HG02642 (cell line): ENCODE measurements around the gene RD3L.

ENCODE experiments used
- ATAC-seq: cut with Tn5 transposase; IDR thresholded peaks from one replicate; pipeline ENCODE4 v1.9.1; 2021; ENCODE audit warnings: mild to moderate bottlenecking; ENCODE audit not compliant: unreplicated experiment, poor library complexity

The RD3L gene

DNA sequence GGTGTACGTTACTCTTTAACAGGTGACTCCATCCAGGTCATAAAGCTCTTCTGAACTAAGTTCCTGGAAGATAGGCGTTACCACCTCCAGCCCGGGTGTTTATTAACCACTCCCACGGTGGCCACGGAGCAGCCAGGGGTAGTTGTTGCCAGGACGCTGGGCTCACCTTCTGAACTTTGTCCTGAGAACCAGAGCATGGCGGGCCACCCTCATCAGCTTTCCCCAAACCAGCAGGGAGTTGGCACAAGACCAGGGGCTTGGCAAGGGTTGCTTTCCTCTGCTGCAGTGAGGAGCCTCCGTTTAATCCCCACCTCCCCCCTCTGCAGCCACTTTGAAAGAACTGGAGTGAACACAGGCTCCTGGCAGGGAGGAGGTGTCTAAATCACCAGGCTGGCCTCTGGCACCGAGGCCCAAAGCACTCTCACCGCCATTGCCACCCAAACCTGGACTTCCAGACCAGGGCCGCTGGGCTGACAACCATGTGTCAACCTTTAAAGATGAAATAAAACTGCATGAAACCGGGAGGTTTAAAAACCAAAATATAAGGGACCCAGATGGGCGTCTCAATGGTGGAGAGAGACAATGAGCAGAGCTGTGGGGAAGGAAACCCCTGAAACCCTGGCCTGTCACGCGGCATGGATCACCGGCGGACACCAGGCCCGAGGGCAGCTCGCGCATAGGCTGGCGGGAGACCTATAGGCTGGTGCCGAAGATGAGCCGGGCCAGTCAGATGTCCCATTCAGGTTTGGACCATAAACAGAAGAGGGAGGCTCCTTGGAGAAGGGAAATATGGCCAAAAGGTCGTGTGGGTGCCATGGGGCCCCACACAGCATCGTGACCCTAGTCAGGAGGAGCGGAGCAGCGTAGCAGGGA lies 45.0 kb downstream of the RD3L start:
- ATAC-seq, result no peak

DNA sequence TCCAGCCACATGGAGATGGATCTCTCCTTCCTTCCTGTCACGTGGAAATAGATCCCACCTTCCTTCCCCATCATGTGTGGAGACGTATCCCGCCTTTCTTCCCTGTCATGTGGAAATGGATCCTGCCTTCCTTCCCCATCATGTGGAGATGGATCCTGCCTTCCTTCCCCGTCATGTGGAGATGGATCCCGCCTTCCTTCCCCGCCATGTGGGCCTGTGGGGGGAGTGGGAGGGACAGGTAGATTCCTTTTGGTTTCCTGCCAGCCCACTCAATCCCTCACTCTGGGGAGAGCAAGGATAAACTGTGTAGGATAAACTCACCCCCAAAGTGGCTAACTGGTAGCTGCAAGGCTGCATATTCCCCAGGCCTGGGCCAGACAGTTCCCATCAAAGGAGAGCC lies 45.8 kb downstream of the RD3L start:
- ATAC-seq, result no peak

DNA sequence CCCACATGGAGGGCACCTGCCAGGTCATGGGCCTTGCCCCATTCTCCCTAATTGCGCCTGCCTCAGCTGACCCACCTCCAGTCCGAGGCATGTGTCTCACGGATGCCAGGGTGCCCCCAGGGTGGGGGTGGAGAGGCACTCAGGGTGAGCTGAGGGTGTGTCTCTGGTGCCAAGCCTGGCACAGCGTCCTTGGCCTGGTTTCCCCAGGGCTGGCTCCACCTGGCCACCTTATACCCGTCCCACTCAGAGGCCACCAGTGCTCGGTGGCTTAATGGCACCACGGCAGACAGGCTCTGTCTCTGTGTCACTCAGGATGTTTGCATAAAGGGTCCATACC lies 47.6 kb downstream of the RD3L start:
- ATAC-seq, result no peak

DNA sequence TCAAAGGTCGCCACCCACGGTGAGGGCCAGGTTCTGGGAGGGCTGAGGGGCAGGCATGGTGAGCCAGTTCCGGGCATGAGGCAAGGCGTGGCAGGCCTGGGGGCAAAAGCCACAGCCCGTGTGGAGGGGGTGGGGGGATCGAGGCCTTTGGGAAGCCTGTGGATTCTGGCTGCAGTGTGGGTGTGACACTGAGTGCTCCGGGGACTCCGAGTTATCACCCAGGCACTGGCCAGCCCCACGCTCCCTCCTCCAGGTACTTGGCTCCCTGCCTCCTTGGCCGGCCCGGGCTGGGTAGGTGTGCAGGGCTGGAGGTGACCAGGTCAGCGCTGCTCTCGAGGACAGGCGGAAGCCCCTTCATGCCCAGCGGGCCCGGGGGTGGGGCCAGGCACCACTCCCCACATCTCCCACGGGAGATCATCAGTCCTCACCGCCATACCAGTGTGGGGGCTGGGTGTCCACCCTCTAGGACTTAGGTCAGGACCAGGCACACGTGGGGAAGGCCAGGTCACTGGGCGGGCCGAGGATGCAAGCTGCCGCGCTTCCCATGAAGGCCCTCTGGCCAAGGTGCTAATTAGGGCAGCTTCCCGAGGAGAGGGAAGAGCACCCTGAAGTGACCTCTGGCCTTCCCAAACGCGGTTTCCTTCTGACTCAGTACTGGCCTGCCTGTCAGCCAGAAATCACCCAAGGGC lies 48.2 kb downstream of the RD3L start:
- no peak for ATAC-seq

DNA sequence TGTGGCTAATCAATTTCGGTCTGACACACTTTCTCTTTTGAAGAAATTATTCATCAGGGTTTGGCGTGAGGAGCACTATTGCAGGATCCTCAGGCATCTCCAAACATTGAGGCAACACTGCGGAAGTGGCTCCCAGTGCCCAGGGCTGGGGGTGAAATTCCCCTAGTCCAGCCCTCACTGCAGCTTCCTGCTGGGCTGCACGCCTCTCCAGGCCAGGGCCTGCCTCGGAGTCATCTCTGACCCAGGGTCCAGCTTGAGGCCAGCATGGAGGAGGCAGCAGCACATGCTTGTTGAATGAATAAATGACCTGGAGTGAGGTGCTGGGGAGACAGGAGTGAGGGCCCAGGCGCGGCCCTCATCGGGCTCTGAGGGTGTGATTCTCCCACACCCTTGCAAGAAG lies 50.1 kb downstream of the RD3L start:
- no peak for ATAC-seq

DNA sequence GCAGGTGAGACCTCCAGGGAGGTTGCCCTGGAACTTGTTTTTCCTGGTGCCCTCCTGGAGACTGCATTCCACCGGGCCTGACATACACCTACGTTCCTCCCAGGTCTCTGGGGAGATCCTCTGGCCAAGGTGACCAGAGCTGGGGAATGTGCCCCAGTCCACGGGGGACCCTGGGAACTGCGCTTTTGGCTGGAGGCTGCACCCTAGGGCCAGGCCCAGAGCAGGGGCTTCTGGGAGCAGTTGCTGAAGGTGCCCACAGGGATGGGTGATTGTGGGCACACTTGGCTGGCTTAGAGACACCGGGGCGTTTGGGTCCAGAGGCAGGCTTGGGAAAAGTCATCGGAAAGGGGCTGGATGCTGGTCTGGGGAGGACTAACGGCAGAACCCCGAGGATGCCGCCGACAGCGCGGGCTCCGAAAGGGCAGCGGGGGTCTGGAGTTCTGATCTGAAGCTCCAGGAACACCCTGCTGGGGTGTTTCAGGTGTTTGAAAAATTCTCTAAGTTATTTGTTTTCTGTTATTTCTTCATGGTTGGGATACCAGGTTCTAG lies 50.6 kb downstream of the RD3L start:
- no peak for ATAC-seq

DNA sequence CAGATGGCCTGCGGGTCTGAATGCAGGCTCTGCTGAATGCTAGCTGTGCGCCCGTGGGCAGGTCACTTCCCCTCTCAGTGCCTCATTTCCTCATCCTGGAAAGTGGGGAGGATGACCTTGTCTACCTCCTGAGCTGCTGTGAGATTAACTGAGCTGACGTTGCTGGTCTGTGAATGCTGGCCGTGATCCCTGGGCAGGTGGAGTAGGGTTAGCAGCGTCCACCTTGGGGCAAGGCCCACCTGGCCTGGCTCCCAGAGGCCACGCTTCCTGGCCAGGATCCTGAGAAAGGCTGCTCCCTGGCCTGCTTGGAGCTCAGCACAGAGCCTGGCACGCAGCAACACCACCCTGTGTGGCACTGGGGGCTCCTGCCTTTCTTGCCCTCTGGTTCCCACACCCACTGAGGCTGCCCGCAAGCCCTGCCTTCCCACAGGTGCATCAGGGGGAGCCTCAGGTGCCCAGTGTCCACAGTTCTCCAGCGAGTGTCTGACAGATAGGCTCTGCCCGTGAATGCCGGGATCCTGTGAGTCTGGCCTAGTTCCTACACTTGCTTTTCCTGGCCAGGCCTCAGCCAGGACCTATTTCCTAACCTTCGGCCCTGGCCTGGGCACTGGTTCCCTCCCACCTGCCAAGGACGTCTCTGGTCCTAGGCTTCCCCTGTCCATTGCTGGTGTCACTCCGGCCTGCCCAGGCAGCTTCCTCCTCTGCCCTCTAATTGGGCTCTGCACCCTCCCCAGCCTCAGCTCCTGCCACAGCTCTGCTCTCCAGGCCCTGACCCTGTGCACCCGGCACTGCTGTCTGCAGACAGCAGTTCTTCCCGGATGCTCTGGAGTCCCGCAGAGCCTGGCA lies 51.3 kb downstream of the RD3L start:
- no peak for ATAC-seq
